GM23248 (cell line): Measurements from ENCODE around the gene CUL2.
A peak's percentile ranks its signal among the peaks of the same experiment; 100 is the strongest.

Source experiments
- EZH2 ChIP-seq: fragments of 200-600 bp; sonication (generic); IDR thresholded peaks from 2 replicates; pipeline ENCODE4 v1.6.1; 2018; ENCODE audit warnings: antibody characterized with exemption, mild to moderate bottlenecking; ENCODE audit not compliant: insufficient read depth, poor library complexity, severe bottlenecking
- EZH2phosphoT487 ChIP-seq: fragments of 200-600 bp; sonication (generic); IDR thresholded peaks from 2 replicates; pipeline ENCODE4 v1.6.1; 2018; ENCODE audit warnings: antibody characterized with exemption, moderate library complexity, mild to moderate bottlenecking, low read depth; ENCODE audit not compliant: insufficient read depth

- TF ChIP-seq EZH2: no peak
- peak; percentile 74; the same call in 1 of the 2 replicates for TF ChIP-seq EZH2phosphoT487
These were observed 84.3 kb downstream of the CUL2 start for GRCh38 chr10:35005868-35006267.
